Breast epithelium (tissue), 4 donors: ENCODE results near the gene PGPEP1. TPM values are rescaled to one million over a fixed set of nuclear protein-coding genes. Genes with fewer than 3 reads are reported as not detected.

ENCODE experiments used
- DNase-seq, 2 donors: peaks; one replicate each; pipeline ENCODE4 v3.0.0-alpha.2; 2019; ENCODE audit warnings: low spot score in 2 of 2
- H3K27ac ChIP-seq, 2 donors: fragments of 200-600 bp; sonication (generic) in 1 of 2; one replicate each; pipeline ENCODE4 v1.5.1; 2016 to 2019; ENCODE audit warnings: mild to moderate bottlenecking in 1 of 2
- H3K27me3 ChIP-seq, 2 donors: fragments of 200-600 bp; sonication (generic) in 1 of 2; one replicate each; pipeline versions ENCODE4 v1.5.1 to v1.6.0; 2017 to 2019; ENCODE audit warnings: control low read depth in 1 of 2, mild to moderate bottlenecking in 1 of 2
- H3K36me3 ChIP-seq: fragments of 200-600 bp; one replicate; pipeline ENCODE4 v1.5.1; 2019
- H3K4me1 ChIP-seq, 2 donors: fragments of 200-600 bp; sonication (generic); one replicate each; pipeline ENCODE4 v1.5.1; 2016 to 2019; ENCODE audit warnings: control low read depth in 1 of 2
- H3K4me3 ChIP-seq, 3 donors: fragments of 200-600 bp; sonication (generic); 1 replicate in 2 of 3; 2 replicates in 1 of 3; pipeline ENCODE4 v1.5.1; 2016 to 2019; ENCODE audit warnings: mild to moderate bottlenecking in 3 of 3, moderate library complexity in 2 of 3
- H3K9me3 ChIP-seq, 2 donors: fragments of 200-600 bp; sonication (generic) in 1 of 2; one replicate each; pipeline ENCODE4 v1.5.1; 2016 to 2019; ENCODE audit warnings: control low read depth in 1 of 2
- POLR2A ChIP-seq: fragments of 450-650 bp; IDR thresholded peaks from one replicate; pipeline ENCODE4 v1.6.1; 2016; ENCODE audit warnings: antibody characterized with exemption, mild to moderate bottlenecking, moderate library complexity
- POLR2AphosphoS5 ChIP-seq, 3 donors: sonication (generic); formaldehyde crosslinking; IDR thresholded peaks; one replicate each; pipeline ENCODE4 v1.6.1; 2017; ENCODE audit warnings: antibody characterized with exemption in 3 of 3
- intact Hi-C: fragments of 100-400 bp; cut with DNase I; formaldehyde crosslinking; loops from one replicate; pipeline ENCODE4 v1.15.1; 2023; ENCODE audit warnings: low total_unique reads
- total RNA-seq, 3 donors: library from RNA; depleted of rRNA; stranded (reverse); fragments of >200 nt; gene quantifications; one replicate each; pipeline ENCODE4 v1.1.0, GENCODE V29; 2016
- TF ChIP-seq, protein P1 (sequence below), 3 donors: fragments of 450-650 bp; IDR thresholded peaks; one replicate each; pipeline ENCODE4 v1.5.1; 2016 to 2017; ENCODE audit warnings: antibody characterized with exemption in 3 of 3, mild to moderate bottlenecking in 3 of 3, moderate library complexity in 3 of 3

PGPEP1 gene
- total RNA-seq, 3 donors from 2014 or later: 22.5 to 29.2 (median 25.9) TPM

- DNase-seq: no peak
- no peaks in the 10 kb centered on the region for H3K9me3 ChIP-seq
- intact Hi-C loops: no loop called here
- H3K4me1 ChIP-seq: no peaks in the 10 kb centered on the region
- H3K27me3 ChIP-seq: no peaks in the 10 kb centered on the region
- no peak for TF ChIP-seq POLR2A
- TF ChIP-seq, protein P1, sequence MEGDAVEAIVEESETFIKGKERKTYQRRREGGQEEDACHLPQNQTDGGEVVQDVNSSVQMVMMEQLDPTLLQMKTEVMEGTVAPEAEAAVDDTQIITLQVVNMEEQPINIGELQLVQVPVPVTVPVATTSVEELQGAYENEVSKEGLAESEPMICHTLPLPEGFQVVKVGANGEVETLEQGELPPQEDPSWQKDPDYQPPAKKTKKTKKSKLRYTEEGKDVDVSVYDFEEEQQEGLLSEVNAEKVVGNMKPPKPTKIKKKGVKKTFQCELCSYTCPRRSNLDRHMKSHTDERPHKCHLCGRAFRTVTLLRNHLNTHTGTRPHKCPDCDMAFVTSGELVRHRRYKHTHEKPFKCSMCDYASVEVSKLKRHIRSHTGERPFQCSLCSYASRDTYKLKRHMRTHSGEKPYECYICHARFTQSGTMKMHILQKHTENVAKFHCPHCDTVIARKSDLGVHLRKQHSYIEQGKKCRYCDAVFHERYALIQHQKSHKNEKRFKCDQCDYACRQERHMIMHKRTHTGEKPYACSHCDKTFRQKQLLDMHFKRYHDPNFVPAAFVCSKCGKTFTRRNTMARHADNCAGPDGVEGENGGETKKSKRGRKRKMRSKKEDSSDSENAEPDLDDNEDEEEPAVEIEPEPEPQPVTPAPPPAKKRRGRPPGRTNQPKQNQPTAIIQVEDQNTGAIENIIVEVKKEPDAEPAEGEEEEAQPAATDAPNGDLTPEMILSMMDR (IDR thresholded peaks at IDR 0.05): no peak
- no peak for TF ChIP-seq POLR2AphosphoS5 (IDR thresholded peaks at IDR 0.05)
- no peaks in the 10 kb centered on the region for H3K36me3 ChIP-seq
- peak overlapping the region; percentile 77 to 93 (median 91) for H3K4me3 ChIP-seq
- peak overlapping the region; percentile 49 to 90 for H3K27ac ChIP-seq
Observed at GRCh38 chr19:18339723-18340122, 675 bp upstream of the PGPEP1 start.

DNA sequence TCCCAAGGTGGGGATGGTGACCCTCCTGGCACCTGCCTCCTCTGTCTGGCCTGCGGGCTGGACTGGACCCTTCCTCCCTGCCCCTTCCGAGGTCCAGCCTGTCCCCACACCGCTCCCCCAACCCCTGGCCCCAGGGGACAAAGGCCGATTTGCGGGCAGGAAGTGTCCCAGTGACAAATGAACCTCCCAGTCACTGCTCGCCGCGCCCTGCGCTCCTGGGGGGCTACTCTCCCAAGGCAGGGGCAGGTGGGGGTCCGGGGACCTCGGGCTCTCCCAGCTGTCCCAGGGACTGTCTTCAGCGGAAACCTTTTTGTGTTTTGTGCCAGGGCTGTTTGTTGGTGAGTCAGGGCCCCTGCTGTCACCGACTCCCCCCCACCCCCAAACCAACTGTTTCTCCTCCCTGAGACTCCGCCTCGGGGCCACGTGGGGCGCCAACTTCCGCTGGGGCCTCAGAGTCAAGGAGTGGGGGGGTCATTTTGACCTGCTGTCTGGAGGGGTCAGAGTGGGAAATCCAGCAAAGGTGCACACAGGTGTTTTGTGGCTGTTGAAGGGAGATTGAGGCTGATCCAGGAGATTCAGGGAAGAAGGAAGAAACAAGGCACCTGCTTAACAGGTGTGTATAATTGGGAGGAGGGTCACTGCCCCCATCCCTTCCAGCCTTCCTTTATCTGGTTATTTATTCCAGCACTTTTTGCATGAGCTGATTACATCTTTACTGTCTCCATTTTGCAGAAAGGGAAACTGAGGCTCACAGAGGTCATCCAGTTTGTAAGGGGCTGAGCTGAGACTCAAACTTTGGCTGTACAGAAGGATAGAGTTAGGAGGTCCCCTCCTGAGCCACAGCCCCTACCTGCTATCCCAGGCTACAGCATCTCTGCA is 831 bp downstream of the PGPEP1 start:
- peak; percentile 41 to 57 for DNase-seq
- Histone ChIP-seq H3K9me3 (no peaks in the 10 kb centered on the region), H3K4me1 (no peaks in the 10 kb centered on the region), H3K4me3 (peak overlapping the region; percentile 77 to 93 (median 91)), H3K27ac (peak overlapping the region; percentile 90 to 94), H3K27me3 (no peaks in the 10 kb centered on the region), H3K36me3 (no peaks in the 10 kb centered on the region)
- intact Hi-C loops: loop anchor here (1.0 kb wide), 1 partner anchor 41 kb away; no protein-coding TSS in a partner anchor
- TF ChIP-seq POLR2A (no peak), POLR2AphosphoS5 (IDR thresholded peaks at IDR 0.05) (no peak)
- TF ChIP-seq, protein P1 (IDR thresholded peaks at IDR 0.05): no peak

DNA sequence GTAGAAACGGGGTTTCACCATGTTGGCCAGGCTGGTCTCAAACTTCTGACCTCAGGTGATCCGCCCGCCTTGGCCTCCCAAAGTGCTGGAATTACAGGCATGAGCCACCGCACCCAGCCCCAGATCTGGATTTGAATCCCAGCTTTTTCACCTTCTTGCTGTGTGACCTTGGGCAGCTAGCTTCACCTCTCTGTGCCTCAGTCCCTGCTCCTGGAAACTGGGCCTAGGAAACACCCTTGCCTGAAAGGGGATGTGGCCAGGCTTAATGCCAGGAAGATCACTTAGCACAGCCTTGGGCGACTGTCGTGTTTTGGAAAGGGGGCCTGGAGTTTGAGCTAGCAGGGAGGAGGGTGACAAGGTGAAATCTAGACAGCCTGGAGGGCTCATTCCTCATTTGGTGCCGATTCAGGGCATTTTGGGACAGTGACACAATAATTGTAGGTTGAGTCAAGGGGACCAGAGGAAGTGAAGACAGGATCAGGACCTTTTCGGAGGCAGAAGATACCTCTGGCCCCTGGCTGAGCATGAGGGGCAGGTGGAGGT is 1.8 kb downstream of the PGPEP1 start:
- Histone ChIP-seq H3K36me3 (no peaks in the 10 kb centered on the region), H3K27me3 (no peaks in the 10 kb centered on the region), H3K27ac (no peak overlapping the region), H3K4me1 (no peaks in the 10 kb centered on the region), H3K4me3 (no peak overlapping the region), H3K9me3 (no peaks in the 10 kb centered on the region)
- no peak for DNase-seq
- intact Hi-C loops: no loop called here
- TF ChIP-seq, protein P1 (IDR thresholded peaks at IDR 0.05): no peak
- no peak for TF ChIP-seq POLR2A
- TF ChIP-seq POLR2AphosphoS5 (IDR thresholded peaks at IDR 0.05): no peak

GRCh38 chr19:18344582-18344950 is 4.2 kb downstream of the PGPEP1 start:
- no peak for DNase-seq
- Histone ChIP-seq H3K4me1 (no peaks in the 10 kb centered on the region), H3K36me3 (no peaks in the 10 kb centered on the region), H3K27ac (no peak overlapping the region), H3K4me3 (no peak overlapping the region), H3K27me3 (no peaks in the 10 kb centered on the region), H3K9me3 (no peaks in the 10 kb centered on the region)
- intact Hi-C loops: no loop called here
- TF ChIP-seq, protein P1 (IDR thresholded peaks at IDR 0.05): no peak
- TF ChIP-seq POLR2A: no peak
- TF ChIP-seq POLR2AphosphoS5 (IDR thresholded peaks at IDR 0.05): no peak

DNA sequence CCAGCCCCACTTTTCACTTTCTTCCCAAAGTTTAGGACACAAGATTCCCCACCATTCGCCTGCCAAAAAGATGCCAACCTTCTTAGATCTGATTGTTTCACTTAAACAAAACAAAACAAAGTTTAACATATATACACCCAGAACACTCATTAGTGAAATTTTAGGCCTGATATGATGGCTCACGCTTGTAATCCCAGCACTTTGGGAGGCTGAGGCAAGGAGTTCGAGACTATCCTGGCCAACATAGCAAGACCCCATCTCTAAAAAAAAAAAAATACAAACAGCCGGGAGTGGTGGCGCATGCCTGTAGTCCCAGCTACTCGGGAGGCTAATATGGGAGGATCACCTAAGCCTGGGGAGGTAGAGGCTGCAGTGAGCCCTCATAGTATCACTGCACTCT is 4.9 kb downstream of the PGPEP1 start:
- no peaks in the 10 kb centered on the region for H3K4me1 ChIP-seq
- H3K27me3 ChIP-seq: no peaks in the 10 kb centered on the region
- intact Hi-C loops: no loop called here
- no peaks in the 10 kb centered on the region for H3K36me3 ChIP-seq
- no peak overlapping the region for H3K4me3 ChIP-seq
- no peaks in the 10 kb centered on the region for H3K9me3 ChIP-seq
- H3K27ac ChIP-seq: no peak overlapping the region
- TF ChIP-seq, protein P1 (IDR thresholded peaks at IDR 0.05): no peak
- TF ChIP-seq POLR2A (no peak), POLR2AphosphoS5 (IDR thresholded peaks at IDR 0.05) (no peak)
- DNase-seq: no peak
